HG02642 (cell line): ENCODE results near the gene DLG3.

Source experiments
- ATAC-seq: cut with Tn5 transposase; IDR thresholded peaks from one replicate; pipeline ENCODE4 v1.9.1; 2021; ENCODE audit warnings: mild to moderate bottlenecking; ENCODE audit not compliant: unreplicated experiment, poor library complexity

The DLG3 gene

GRCh38 chrX:70476166-70476933, 31.7 kb downstream of the DLG3 start:
- ATAC-seq = no peak

- ATAC-seq = no peak
Measured at GRCh38 chrX:70476934-70477733, 32.5 kb downstream of the DLG3 start.

DNA sequence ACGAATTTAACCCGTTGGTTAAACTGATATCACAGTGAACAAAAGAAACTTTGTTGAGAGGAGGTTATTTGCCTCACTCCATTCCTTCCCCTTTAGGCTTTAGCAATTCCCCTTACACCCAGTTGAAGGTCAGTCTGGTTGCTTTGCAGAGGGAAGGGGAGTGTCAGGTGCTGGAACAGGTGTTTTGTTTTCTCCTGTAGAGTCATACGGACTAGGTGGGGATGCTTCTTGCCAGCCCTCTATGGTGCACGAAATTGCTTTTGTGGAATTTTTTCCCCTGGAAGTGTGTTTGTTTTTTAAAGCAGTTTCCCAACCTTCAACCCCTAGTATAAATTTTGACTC, 33.1 kb downstream of the DLG3 start:
- ATAC-seq = no peak

- no peak for ATAC-seq
Measured at GRCh38 chrX:70478526-70479245, 34.1 kb downstream of the DLG3 start.

DNA sequence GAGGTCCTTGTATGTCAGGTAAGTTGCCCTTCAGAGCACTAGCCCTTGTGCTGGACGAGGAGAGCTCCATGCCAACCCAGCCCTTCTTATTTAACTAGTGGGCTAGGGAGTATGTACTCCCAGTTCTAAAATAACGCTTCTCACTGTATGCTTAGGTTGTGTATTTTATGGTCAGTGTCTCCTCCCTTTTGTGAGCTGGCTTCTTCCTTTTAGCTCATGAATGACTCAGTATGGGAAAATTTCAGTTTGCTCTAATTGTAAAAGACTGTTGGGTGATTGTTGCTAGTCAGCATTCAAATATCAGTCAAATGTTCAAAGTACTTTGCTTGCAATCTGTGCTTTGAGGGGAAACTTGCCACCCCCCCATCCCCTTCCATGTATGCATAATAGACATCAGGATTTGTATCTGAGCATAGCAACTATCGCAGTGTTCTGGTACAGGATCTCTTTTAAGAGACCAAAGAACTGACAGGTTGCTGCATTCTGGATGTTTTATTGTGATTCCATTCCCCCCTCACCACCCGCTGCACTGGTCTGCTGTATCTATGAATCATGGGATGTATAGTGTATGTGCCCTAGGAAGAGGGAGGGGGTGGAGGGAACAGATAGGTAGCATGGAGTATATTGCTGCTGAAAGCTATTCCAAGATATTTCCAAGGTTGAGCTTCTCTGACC, 34.7 kb downstream of the DLG3 start:
- no peak for ATAC-seq

- ATAC-seq = no peak
Measured at GRCh38 chrX:70479922-70480659, 35.5 kb downstream of the DLG3 start.

DNA sequence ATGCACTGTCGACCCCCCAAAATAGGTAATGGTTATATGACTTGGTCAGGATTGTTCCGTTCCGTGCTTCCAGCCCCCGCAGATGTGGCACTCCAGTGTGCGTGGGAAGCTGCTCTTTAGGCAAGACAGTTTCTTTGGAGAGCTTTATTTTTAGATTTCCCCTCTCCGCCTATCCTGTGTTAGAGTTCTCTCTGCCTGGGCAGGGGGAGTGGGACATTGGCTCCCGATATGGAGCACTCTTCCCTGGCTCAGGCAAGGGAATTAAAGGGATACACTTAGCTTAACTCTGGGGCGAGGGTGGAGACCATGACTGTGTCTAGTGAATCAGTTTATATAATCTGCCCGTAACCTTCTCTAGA, 36.0 kb downstream of the DLG3 start:
- ATAC-seq = no peak

DNA sequence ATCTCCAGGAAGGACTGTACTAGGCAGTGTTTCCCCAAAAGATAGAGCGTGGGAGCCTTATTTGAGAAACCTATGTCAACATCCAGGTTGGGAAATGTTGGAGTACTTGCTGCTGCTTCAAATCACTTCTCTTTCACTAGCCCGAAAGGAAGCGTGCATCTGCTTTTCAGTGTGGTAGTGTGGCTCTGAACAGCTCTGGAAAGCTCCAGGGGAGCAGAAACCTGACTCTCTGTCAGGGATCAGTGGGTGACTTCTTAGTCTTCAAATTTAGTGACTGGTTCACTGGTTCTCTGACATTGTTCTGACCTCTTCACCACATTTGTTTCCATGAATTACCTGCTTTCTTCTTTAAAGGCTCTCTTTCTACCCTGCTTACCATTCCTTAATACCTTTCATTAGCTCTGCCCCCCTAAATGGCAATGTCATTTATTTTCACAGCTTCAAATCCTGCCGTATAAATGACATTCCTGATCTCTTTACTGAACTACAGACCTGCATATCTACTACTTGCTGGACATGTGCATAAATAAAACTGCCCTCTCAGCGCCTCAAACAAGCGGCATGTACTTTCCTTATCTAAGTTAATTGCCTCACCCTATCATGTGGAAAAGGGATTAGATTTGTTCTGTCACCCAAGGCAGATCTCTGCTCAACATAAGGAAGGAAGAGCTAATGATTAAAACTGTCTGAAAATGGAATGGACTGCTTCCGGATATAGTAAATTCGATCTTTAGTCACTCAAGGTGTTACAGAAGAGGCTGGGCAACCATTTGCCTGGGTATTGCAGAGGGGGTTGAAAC, 37.0 kb downstream of the DLG3 start:
- ATAC-seq = no peak

- ATAC-seq = no peak
Measured at GRCh38 chrX:70482300-70482699, 37.7 kb downstream of the DLG3 start.

DNA sequence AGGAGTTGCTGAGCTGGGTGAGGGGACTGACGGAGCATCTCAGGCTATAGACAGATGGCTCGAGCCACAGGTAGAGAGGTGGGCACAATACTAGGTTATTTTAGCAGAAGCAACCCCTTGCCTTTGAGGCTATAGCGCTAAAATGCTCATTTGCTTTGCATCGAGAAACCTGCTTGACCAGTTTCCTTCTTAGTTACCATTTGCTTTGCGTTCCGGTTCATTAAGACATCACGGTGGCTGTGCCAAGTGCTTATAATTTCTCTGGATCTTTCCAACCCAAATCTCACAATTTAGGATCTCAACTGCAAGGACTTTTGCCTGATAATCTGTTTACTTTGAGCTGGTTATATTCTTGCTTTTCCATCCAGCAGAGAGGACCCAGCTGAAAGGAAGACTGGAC, 40.8 kb downstream of the DLG3 start:
- no peak for ATAC-seq

GRCh38 chrX:70488856-70489255, 44.2 kb downstream of the DLG3 start:
- no peak for ATAC-seq

- no peak for ATAC-seq
Measured at GRCh38 chrX:70494441-70494840, 49.8 kb downstream of the DLG3 start.

- ATAC-seq = no peak
Measured at GRCh38 chrX:70496491-70496890, 51.9 kb downstream of the DLG3 start.

DNA sequence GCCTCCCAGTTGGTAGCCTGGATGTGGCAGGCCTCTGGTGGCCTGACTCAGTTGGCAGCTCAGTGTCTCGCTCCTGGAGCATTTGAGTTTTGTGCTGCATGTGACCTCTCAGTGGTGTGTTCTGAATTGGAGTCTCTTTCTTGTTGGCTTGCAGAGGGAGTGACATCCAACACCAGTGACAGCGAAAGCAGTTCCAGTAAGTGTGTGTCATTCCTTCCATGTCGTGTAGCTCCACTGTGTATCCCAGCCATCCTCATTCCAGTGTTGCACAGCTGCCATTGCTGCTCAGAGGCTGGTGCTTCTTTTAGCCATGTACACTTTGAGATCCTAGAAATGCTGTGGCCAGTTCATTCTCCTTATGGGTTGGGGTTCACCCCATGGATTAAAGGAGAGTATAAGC, 52.4 kb downstream of the DLG3 start:
- ATAC-seq = no peak

DNA sequence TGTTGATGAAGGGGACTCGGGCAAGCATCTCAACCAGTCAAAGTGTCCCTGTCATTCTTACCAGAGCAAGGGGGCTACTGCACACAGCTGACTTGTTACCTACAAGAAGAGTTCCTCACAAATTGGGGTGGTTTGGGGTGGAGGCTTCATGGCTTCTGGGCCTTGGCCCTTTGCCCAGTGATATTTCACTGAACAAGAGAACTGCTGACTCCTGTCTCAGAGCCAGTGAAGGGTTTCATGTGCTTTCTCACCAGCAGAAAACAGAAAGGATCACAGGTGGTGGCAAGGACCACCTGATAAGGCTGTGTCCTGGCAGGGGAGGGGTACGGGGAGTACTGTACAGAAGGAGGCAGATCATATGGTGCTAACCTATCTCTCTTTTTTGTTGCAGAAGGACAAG, 53.5 kb downstream of the DLG3 start:
- ATAC-seq = no peak

DNA sequence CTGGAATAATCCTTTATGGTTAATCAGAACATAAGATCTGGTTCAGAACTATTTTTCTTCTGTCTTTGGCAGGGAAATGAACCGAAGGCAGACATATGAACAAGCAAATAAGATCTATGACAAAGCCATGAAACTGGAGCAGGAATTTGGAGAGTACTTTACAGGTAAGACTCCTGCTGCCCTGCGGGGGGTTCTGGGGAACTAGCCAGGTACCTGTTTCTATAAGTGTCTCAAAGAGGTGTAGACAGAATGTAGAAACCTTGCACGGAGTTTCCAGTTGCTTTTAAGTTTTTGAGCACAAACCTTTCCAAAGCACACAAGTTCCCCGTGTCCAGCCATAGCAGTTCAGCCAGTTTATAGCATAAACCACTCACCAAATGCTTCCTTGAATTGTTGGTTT, 56.2 kb downstream of the DLG3 start:
- no peak for ATAC-seq

DNA sequence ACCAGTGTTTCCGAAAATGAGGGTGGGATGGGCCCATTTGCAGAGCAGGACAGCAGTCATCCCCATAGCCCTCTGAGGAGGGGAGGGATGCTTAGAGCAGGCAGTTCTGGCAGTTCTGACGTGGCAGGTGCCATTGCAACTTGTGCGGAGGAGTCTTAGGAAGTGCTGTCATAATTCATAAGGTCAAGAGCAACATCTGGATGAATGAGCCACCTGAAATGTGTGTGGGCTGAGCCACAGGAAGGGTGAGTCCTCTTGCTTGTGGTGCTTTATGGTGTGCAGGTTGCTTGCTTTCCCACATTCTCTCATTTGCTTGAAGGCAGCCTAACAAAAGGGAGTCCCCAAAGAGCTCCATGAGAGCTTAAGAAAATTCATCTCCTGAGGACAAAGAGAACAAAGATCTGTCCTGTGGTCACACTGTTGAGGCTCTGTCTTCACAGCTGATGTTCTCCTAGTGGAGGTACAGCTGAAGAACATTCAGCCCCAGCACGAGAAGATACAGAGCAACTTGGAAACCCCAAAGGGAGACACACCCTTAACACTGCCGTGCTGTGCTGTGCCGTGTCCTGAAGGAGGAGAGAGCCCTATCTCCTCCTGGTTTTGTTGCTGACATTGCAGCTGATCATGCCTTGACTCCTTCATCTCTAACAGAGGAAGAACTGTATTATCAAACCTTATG, 60.3 kb downstream of the DLG3 start:
- no peak for ATAC-seq

GRCh38 chrX:70505451-70505841, 60.8 kb downstream of the DLG3 start:
- ATAC-seq = no peak
